HG03575 (cell line): ENCODE data around the gene KCNH6.

Experiments
- ATAC-seq: cut with Tn5 transposase; IDR thresholded peaks from one replicate; pipeline ENCODE4 v1.9.1; 2021; ENCODE audit not compliant: unreplicated experiment, insufficient number of reproducible peaks, low FRiP score; ENCODE audit errors: extremely low read depth

KCNH6 gene

GRCh38 chr17:63486317-63487013 lies 36.7 kb upstream of the KCNH6 start:
- ATAC-seq, result no peak

GRCh38 chr17:63487014-63487339 lies 36.2 kb upstream of the KCNH6 start:
- no peak for ATAC-seq

- ATAC-seq, result no peak
Observed at GRCh38 chr17:63488851-63489250, 34.3 kb upstream of the KCNH6 start.

- ATAC-seq, result no peak
Observed at GRCh38 chr17:63489291-63489690, 33.9 kb upstream of the KCNH6 start.

GRCh38 chr17:63490329-63490728 lies 32.8 kb upstream of the KCNH6 start:
- no peak for ATAC-seq

GRCh38 chr17:63490858-63491400 lies 32.2 kb upstream of the KCNH6 start:
- no peak for ATAC-seq

GRCh38 chr17:63491413-63491812 lies 31.7 kb upstream of the KCNH6 start:
- ATAC-seq, result no peak

GRCh38 chr17:63491977-63492618 lies 31.1 kb upstream of the KCNH6 start:
- ATAC-seq, result no peak

- no peak for ATAC-seq
Observed at GRCh38 chr17:63492940-63493339, 30.2 kb upstream of the KCNH6 start.

GRCh38 chr17:63493411-63493810 lies 29.7 kb upstream of the KCNH6 start:
- ATAC-seq, result no peak

GRCh38 chr17:63494300-63494928 lies 28.7 kb upstream of the KCNH6 start:
- no peak for ATAC-seq

GRCh38 chr17:63495491-63495890 lies 27.7 kb upstream of the KCNH6 start:
- no peak for ATAC-seq

GRCh38 chr17:63496177-63496576 lies 27.0 kb upstream of the KCNH6 start:
- no peak for ATAC-seq

GRCh38 chr17:63496663-63497400 lies 26.3 kb upstream of the KCNH6 start:
- no peak for ATAC-seq

- no peak for ATAC-seq
Observed at GRCh38 chr17:63497708-63498483, 25.3 kb upstream of the KCNH6 start.

GRCh38 chr17:63498626-63499195 lies 24.4 kb upstream of the KCNH6 start:
- ATAC-seq, result no peak

GRCh38 chr17:63500543-63501390 lies 22.4 kb upstream of the KCNH6 start:
- no peak for ATAC-seq

- ATAC-seq, result no peak
Observed at GRCh38 chr17:63503341-63503705, 19.8 kb upstream of the KCNH6 start.
